KMS-11 (cell line): Measurements from ENCODE around the gene GLT6D1.

Experiments
- H2AFZ ChIP-seq: fragments of 200-600 bp; sonication (generic); 2 replicates; pipeline ENCODE4 v1.6.1; 2016; ENCODE audit warnings: antibody characterized with exemption, mixed run types, low read depth
- H3K27ac ChIP-seq: fragments of 200-600 bp; sonication (generic); 2 replicates; pipeline ENCODE4 v1.6.1; 2016; ENCODE audit warnings: mild to moderate bottlenecking, mixed run types
- H3K27me3 ChIP-seq: fragments of 200-600 bp; sonication (generic); 2 replicates; pipeline ENCODE4 v1.6.1; 2017; ENCODE audit warnings: mild to moderate bottlenecking, low read depth, mixed run types, moderate library complexity; ENCODE audit not compliant: insufficient read depth
- H3K36me3 ChIP-seq: fragments of 200-600 bp; sonication (generic); 2 replicates; pipeline ENCODE4 v1.6.1; 2017; ENCODE audit warnings: mild to moderate bottlenecking, mixed run types; ENCODE audit not compliant: insufficient read depth
- H3K4me1 ChIP-seq: fragments of 200-600 bp; sonication (generic); 2 replicates; pipeline ENCODE4 v1.6.1; 2016; ENCODE audit warnings: mild to moderate bottlenecking, low read depth, mixed run types; ENCODE audit not compliant: poor library complexity, severe bottlenecking
- H3K4me2 ChIP-seq: fragments of 200-600 bp; sonication (generic); 2 replicates; pipeline ENCODE4 v1.7.0; 2016; ENCODE audit warnings: mild to moderate bottlenecking, mixed run types
- H3K4me3 ChIP-seq: fragments of 200-600 bp; sonication (generic); IDR thresholded peaks from 2 replicates; pipeline ENCODE4 v1.6.1; 2017; ENCODE audit warnings: low read depth, low read length, mixed read lengths; ENCODE audit not compliant: insufficient read depth
- H3K79me2 ChIP-seq: fragments of 200-600 bp; sonication (generic); 2 replicates; pipeline ENCODE4 v1.6.1; 2016; ENCODE audit warnings: low read depth, mixed run types; ENCODE audit not compliant: insufficient read depth
- H3K9ac ChIP-seq: fragments of 200-600 bp; sonication (generic); 2 replicates; pipeline ENCODE4 v1.6.1; 2016; ENCODE audit warnings: mild to moderate bottlenecking, mixed run types
- H4K20me1 ChIP-seq: fragments of 200-600 bp; sonication (generic); 2 replicates; pipeline ENCODE4 v1.6.1; 2016; ENCODE audit warnings: mild to moderate bottlenecking, mixed run types; ENCODE audit not compliant: insufficient read depth
- CTCF ChIP-seq: fragments of 200-600 bp; sonication (generic); conservative IDR thresholded peaks from 2 replicates; pipeline ENCODE4 v1.6.1; 2017; ENCODE audit warnings: low read depth, mild to moderate bottlenecking, antibody characterized with exemption, low read length, moderate library complexity, mixed read lengths

Gene GLT6D1

GRCh38 chr9:135583688-135584011 is 55.7 kb downstream of the GLT6D1 start:
- peaks cover 16% of the 10 kb centered on the region; the same call in 1 of the 2 replicates for H3K27me3 ChIP-seq
- no peaks in the 10 kb centered on the region for H3K79me2 ChIP-seq
- no peak for TF ChIP-seq CTCF
- H3K27ac ChIP-seq = no peak overlapping the region
- H3K9ac ChIP-seq = no peak overlapping the region
- no peak overlapping the region for H2AFZ ChIP-seq
- no peaks in the 10 kb centered on the region for H4K20me1 ChIP-seq
- no peaks in the 10 kb centered on the region for H3K4me1 ChIP-seq
- H3K4me3 ChIP-seq = no peak overlapping the region
- H3K4me2 ChIP-seq = no peak overlapping the region
- H3K36me3 ChIP-seq = no peaks in the 10 kb centered on the region

GRCh38 chr9:135582966-135583687 is 56.2 kb downstream of the GLT6D1 start:
- Histone ChIP-seq H3K27me3 (peaks cover 16% of the 10 kb centered on the region; the same call in 1 of the 2 replicates), H3K4me2 (no peak overlapping the region), H2AFZ (no peak overlapping the region), H3K4me1 (no peaks in the 10 kb centered on the region), H4K20me1 (no peaks in the 10 kb centered on the region), H3K36me3 (no peaks in the 10 kb centered on the region), H3K4me3 (no peak overlapping the region), H3K27ac (no peak overlapping the region), H3K79me2 (no peaks in the 10 kb centered on the region), H3K9ac (no peak overlapping the region)
- TF ChIP-seq CTCF = no peak

GRCh38 chr9:135582541-135582940 is 56.8 kb downstream of the GLT6D1 start:
- H3K36me3 ChIP-seq = no peaks in the 10 kb centered on the region
- H3K4me1 ChIP-seq = no peaks in the 10 kb centered on the region
- H3K4me3 ChIP-seq = no peak overlapping the region
- no peak for TF ChIP-seq CTCF
- no peak overlapping the region for H2AFZ ChIP-seq
- H3K79me2 ChIP-seq = no peaks in the 10 kb centered on the region
- H4K20me1 ChIP-seq = no peaks in the 10 kb centered on the region
- H3K9ac ChIP-seq = no peak overlapping the region
- no peak overlapping the region for H3K27ac ChIP-seq
- H3K4me2 ChIP-seq = no peak overlapping the region
- H3K27me3 ChIP-seq = peaks cover 16% of the 10 kb centered on the region; the same call in 1 of the 2 replicates

GRCh38 chr9:135581636-135582426 is 57.5 kb downstream of the GLT6D1 start:
- no peak for TF ChIP-seq CTCF
- no peak overlapping the region for H2AFZ ChIP-seq
- peaks cover 21% of the 10 kb centered on the region; the same call in 1 of the 2 replicates for H3K27me3 ChIP-seq
- no peak overlapping the region for H3K4me2 ChIP-seq
- no peaks in the 10 kb centered on the region for H4K20me1 ChIP-seq
- H3K4me3 ChIP-seq = no peak overlapping the region
- no peaks in the 10 kb centered on the region for H3K4me1 ChIP-seq
- H3K79me2 ChIP-seq = no peaks in the 10 kb centered on the region
- H3K36me3 ChIP-seq = no peaks in the 10 kb centered on the region
- no peak overlapping the region for H3K27ac ChIP-seq
- H3K9ac ChIP-seq = no peak overlapping the region
